GM21825 (cell line): ENCODE results near the gene ME3.
A peak's percentile ranks its signal among the peaks of the same experiment; 100 is the strongest.

Source experiments
- ATAC-seq: cut with Tn5 transposase; IDR thresholded peaks from one replicate; pipeline ENCODE4 v1.9.1; 2021; ENCODE audit warnings: mild to moderate bottlenecking, moderate library complexity; ENCODE audit not compliant: unreplicated experiment

ME3 gene

DNA sequence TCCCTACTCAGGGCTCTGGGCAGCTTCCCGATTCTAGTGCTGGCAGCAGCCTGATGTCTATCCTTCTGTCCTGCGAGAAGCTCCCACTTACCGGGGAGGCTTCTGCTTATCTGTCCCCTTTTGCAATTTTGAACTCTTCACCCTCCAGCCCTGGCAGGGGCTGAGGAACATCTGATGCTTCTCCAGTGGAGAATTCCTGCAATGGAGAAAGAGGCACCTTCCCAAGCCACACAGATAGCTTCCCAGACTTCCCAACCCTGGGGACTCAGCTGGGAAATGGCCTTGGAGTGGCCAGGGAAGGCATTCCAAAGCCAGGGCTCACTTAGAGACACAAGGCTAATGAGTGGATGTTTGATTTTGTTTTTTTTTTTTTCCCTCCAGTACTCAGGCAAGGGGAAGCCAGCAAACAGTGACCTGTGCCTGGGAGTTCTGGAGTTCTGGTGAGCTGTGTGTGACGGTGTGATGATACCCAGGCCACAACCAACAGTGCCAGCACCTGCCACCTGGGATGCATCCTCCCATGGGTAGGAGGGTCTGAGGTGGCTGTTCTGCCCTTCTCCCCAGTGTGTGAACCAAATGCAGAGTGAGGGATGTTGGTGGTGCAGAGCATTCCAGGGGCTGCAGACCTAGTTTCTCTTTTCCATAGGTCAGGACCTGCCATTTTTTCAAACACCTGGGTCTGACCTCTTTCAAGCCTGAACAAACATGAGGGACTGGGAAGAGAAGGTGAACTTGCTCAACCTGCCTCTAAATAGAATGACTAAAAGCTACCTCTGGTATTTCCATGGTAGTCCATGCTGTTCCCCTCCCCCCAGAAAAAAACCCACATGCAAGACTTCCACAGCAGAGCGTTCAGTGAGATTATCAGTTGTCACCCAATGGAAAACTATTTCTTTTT, 202.7 kb downstream of the ME3 start:
- ATAC-seq, result no peak

DNA sequence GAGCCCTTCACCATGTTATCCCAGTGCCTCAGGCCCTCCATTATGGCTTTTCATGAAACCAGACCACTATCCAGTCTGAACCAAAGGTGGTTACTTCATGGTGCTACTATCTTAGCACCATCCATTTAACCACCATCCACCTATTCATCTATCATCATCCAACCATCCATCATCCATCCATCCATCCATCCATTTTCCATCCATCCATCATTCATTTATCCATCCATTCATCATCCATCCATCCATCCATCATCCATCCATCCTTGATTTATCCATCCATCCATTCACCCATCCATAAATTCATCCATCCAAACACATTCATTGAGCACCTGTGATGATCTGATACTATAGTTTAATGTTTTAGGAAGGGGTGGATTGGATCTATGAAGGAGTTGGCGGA, 204.2 kb downstream of the ME3 start:
- ATAC-seq, result no peak

DNA sequence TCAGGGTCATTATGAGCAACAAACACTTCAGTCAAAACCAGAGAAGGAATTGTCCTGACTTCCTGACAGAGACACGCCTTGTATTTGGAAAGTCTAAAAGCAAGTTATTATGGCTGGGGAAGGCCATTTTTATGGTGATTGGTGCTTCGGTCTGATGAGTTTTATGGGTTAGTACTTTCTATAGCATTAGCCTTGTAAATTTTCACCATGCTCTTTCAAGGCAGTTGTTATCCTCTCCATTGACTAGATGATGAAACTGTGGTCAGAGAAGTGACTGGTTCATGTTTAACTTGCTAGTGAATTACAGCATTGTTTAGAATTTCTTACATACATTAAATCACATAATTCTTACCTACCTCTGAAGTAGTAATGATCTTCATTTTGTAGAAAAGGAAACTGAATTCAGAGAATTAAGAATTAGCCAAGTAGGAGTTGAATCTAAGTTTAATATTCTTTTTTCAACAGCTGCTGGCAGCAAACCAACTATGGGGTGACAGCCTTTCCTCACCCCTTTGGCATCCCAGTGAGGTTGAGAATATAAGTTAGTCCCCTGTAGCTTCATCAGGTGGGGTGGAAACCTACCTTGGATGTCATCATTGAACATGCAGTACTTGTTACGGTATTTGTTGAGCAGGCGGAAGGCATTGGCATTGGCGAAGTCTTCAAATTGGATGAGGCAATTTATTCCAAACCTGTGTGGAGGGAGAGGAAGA, 207.8 kb downstream of the ME3 start:
- ATAC-seq, result no peak

- no peak for ATAC-seq
Measured at GRCh38 chr11:86463955-86464354, 208.5 kb downstream of the ME3 start.

GRCh38 chr11:86463120-86463519, 209.3 kb downstream of the ME3 start:
- no peak for ATAC-seq

GRCh38 chr11:86461892-86462291, 210.5 kb downstream of the ME3 start:
- no peak for ATAC-seq

DNA sequence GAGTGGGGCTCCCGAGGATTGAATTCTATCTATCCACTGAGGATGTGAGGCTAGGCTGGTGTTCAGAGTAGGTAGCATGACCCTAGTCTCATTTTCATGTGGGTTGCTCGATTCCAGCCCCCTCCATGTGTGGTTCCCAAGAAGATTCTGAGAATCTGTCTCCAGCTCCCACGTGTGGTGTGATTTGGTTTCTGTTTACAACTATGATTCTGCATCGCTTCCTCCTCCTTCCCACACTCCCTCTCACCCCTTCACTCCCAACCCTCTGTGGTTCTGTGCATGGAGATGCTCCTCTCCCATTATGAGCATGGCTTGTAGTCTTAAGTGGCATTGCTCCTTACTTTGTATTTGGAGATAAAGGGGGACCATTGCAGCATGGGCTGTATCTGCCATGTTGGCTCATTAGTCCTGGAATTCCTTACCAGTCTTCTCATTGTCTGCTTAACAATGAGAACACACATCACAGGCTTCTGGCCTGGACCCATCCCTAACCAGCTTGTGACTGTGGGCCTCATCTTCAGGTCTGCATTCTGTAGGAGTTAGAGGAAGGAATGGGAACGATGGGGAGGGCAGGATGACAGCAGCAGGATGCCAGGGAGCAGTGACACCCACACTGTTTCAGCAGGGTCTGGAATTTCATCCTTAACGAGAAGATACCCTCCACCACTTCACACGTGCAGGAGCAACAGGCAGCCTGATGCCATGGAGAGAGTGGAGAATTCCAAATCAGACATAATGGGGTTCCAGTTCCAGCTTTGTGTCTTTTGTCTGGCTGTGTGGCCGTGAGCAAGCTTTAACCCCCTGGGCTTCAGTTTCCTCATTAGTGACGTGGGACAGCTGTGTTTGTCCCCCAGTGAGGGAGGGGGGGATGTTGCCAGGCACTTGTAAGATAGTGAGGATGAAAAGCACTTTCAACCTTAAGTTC, 211.7 kb downstream of the ME3 start:
- ATAC-seq, result no peak

DNA sequence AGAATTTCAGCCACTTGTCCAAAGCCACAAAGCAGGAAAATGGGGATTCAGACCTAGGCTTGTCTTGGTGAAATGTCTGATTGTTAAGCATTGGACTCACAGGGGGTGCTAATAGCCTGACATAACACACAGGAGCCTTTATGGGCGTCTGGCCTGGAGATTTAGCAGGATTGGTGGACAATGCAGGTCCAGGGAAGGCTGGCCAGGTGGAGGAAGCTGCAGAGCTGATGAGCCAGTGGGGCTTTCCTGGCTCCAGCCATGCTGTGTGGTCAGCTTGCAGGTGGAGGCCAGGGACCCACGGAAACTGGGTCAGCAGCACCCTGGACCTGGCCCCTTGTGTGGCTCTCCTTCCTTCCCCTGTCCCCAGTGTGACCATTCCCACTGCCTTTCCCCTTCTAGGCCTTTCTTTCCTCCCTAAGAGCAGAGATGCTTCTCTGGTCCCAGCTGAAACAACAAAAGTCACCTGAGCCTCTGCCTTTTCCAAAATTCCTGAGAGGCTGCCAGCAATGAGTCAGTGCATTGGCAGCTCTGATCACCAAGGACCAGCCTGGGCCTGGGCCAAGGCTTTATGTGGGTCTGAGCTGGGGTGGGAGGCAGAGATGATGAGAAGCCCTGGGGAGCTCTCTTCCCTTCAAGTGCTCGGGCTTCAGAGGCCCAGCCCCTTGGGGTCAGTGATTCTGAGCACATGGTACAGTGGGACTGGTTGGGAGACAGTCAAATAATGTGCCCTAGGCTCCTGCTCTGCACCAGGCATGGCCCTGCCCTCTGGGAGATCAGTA, 212.5 kb downstream of the ME3 start:
- no peak for ATAC-seq

DNA sequence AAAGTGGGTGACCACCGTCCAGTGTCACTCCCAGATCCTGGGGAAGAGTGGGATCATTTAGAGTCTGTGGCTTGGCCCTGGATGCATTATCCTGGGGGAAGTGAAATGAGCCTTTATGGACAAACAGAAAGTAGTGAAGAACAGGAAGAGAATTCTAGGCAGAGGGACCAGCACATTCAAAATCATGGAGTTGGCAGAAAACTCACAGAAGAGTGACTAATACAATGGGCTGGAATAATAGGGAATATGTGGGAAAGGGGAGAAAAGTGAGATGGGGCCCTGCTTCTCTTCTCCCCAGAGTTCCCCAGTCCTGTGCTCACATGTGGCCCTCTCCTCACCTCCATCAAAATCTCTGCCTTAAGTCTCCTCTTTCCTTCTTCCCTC, 213.4 kb downstream of the ME3 start:
- no peak for ATAC-seq

GRCh38 chr11:86458294-86459001, 214.0 kb downstream of the ME3 start:
- no peak for ATAC-seq

- peak; percentile 85 for ATAC-seq
Measured at GRCh38 chr11:86456075-86456939, 216.1 kb downstream of the ME3 start.

GRCh38 chr11:86453290-86454030, 219.0 kb downstream of the ME3 start:
- no peak for ATAC-seq

DNA sequence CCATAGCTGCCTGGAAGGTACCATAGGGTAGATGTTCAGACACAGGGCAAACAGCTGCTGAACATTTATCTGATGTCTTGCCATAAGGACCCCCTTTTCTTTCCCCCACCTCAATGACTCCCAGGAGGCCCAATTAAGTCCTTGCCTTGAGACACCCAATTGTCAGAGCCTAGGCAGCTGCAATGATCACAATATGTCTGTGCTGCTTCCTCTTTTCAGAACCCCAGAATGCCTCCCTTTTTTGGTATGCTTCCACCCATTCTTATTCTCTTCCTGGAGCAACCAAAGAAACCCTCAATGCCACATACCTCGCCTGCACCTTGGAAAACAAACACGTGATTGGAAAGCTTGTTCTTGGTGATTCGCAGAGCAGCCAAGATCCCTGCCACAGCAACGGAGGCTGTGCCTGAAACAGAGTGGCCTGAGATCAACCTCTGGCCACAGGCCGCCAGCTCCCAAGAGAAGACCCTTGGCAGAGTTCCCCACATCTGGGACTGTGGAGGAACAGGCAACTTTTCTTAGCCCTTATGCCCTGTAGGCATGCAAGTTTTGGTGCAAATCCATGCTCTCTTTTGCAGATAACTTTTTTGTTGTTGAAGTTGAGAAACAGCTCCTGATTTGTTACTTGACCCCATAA, 222.3 kb downstream of the ME3 start:
- ATAC-seq, result no peak

GRCh38 chr11:86447763-86448480, 224.5 kb downstream of the ME3 start:
- ATAC-seq, result no peak

- no peak for ATAC-seq
Measured at GRCh38 chr11:86446924-86447285, 225.5 kb downstream of the ME3 start.

- ATAC-seq, result no peak
Measured at GRCh38 chr11:86446163-86446923, 226.1 kb downstream of the ME3 start.
